OCI-LY1 (cell line): ENCODE results near the gene DCC.

ENCODE experiments used
- H2AFZ ChIP-seq: fragments of 200-600 bp; sonication (generic), shearing (Covaris generic); 2 replicates; pipeline ENCODE4 v1.6.0; 2014; ENCODE audit warnings: antibody characterized with exemption, mild to moderate bottlenecking, low read length
- H3F3A ChIP-seq: fragments of 200-600 bp; sonication (generic), shearing (Covaris generic); 2 replicates; pipeline ENCODE4 v1.6.0; 2014; ENCODE audit warnings: mild to moderate bottlenecking, antibody characterized with exemption, low read length, moderate library complexity; ENCODE audit not compliant: insufficient read depth
- H3K27ac ChIP-seq: fragments of 200-600 bp; sonication (generic); 2 replicates; pipeline ENCODE4 v1.5.1; 2014; ENCODE audit warnings: low read length, mixed run types, mild to moderate bottlenecking, low read depth; ENCODE audit not compliant: poor library complexity, severe bottlenecking
- H3K27me3 ChIP-seq: fragments of 200-600 bp; sonication (generic); 2 replicates; pipeline ENCODE4 v1.6.0; 2014; ENCODE audit warnings: antibody characterized with exemption, mild to moderate bottlenecking, low read length, moderate library complexity; ENCODE audit not compliant: insufficient read depth
- H3K36me3 ChIP-seq: fragments of 200-600 bp; sonication (generic); 2 replicates; pipeline ENCODE4 v1.6.1; 2014; ENCODE audit warnings: mild to moderate bottlenecking, antibody characterized with exemption, low read length, moderate library complexity, mixed read lengths; ENCODE audit not compliant: insufficient read depth
- H3K4me1 ChIP-seq: fragments of 200-600 bp; sonication (generic); 2 replicates; pipeline ENCODE4 v1.5.1; 2014; ENCODE audit warnings: mild to moderate bottlenecking, low read length, moderate library complexity; ENCODE audit not compliant: insufficient read depth, severe bottlenecking
- H3K4me2 ChIP-seq: fragments of 200-600 bp; sonication (generic), shearing (Covaris generic); 2 replicates; pipeline ENCODE4 v1.6.1; 2014; ENCODE audit warnings: low read length
- H3K4me3 ChIP-seq: fragments of 200-600 bp; sonication (generic); 2 replicates; pipeline ENCODE4 v1.5.1; 2014; ENCODE audit warnings: low read length, low read depth, mild to moderate bottlenecking, mixed read lengths; ENCODE audit not compliant: poor library complexity, severe bottlenecking
- H3K79me2 ChIP-seq: fragments of 200-600 bp; shearing (Covaris generic); 2 replicates; pipeline ENCODE4 v1.6.1; 2016; ENCODE audit warnings: mixed run types, low read length, mixed read lengths; ENCODE audit not compliant: insufficient read depth
- H3K9ac ChIP-seq: fragments of 200-600 bp; sonication (generic), shearing (Covaris generic); 2 replicates; pipeline ENCODE4 v1.6.1; 2014; ENCODE audit warnings: mild to moderate bottlenecking, low read length, mixed read lengths
- H3K9me2 ChIP-seq: fragments of 200-600 bp; sonication (generic), shearing (Covaris generic); 2 replicates; pipeline ENCODE4 v1.6.1; 2014; ENCODE audit warnings: low read depth, mild to moderate bottlenecking, low read length, mixed read lengths
- H3K9me3 ChIP-seq: fragments of 200-600 bp; shearing (Covaris generic); 2 replicates; pipeline ENCODE4 v1.6.1; 2014; ENCODE audit warnings: low read length, mixed read lengths
- H4K20me1 ChIP-seq: fragments of 200-600 bp; sonication (generic), shearing (Covaris generic); 2 replicates; pipeline ENCODE4 v1.6.0; 2016; ENCODE audit warnings: mild to moderate bottlenecking, low read length; ENCODE audit not compliant: insufficient read depth
- EZH2 ChIP-seq: fragments of 200-600 bp; sonication (generic), shearing (Covaris generic); IDR thresholded peaks from 2 replicates; pipeline ENCODE4 v1.8.0; 2017; ENCODE audit warnings: borderline replicate concordance, mixed run types, mild to moderate bottlenecking, antibody characterized with exemption, low read length, moderate library complexity, mixed read lengths
- TF ChIP-seq, protein P1 (sequence below): fragments of 200-600 bp; sonication (generic), shearing (Covaris generic); IDR thresholded peaks from 2 replicates; pipeline ENCODE4 v1.5.1; 2017; ENCODE audit warnings: mild to moderate bottlenecking, antibody characterized with exemption, low read length, moderate library complexity, mixed read lengths

DCC gene

DNA sequence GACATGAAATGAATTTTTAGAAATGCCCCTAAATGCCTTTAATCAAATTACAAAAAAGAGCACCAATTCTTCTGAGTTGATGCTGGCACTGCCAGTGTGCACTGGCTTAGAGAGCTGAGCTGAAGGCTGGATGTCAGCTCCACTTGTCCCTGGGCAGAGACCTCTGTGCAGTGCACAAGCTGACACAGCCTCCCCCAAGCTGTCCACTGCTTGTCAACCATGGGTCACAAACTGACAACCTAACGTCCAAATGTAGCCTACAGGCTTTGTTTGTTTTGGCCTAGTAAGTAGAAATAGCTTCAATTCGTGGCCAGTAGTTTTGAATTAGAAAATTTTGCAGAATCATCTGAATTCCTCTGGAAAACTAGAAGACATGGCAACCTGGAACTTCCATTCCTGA lies 605.6 kb downstream of the DCC start:
- Histone ChIP-seq H4K20me1 (no peaks in the 10 kb centered on the region), H3K79me2 (no peaks in the 10 kb centered on the region), H3K9ac (no peak overlapping the region), H3K27ac (no peak overlapping the region), H3K4me2 (no peak overlapping the region), H3F3A (no peaks in the 10 kb centered on the region), H3K9me2 (no peaks in the 10 kb centered on the region), H3K4me1 (no peaks in the 10 kb centered on the region), H3K36me3 (no peaks in the 10 kb centered on the region), H3K9me3 (no peaks in the 10 kb centered on the region), H3K4me3 (no peak overlapping the region), H3K27me3 (no peaks in the 10 kb centered on the region), H2AFZ (no peak overlapping the region)
- TF ChIP-seq, protein P1, sequence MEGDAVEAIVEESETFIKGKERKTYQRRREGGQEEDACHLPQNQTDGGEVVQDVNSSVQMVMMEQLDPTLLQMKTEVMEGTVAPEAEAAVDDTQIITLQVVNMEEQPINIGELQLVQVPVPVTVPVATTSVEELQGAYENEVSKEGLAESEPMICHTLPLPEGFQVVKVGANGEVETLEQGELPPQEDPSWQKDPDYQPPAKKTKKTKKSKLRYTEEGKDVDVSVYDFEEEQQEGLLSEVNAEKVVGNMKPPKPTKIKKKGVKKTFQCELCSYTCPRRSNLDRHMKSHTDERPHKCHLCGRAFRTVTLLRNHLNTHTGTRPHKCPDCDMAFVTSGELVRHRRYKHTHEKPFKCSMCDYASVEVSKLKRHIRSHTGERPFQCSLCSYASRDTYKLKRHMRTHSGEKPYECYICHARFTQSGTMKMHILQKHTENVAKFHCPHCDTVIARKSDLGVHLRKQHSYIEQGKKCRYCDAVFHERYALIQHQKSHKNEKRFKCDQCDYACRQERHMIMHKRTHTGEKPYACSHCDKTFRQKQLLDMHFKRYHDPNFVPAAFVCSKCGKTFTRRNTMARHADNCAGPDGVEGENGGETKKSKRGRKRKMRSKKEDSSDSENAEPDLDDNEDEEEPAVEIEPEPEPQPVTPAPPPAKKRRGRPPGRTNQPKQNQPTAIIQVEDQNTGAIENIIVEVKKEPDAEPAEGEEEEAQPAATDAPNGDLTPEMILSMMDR, result no peak
- TF ChIP-seq EZH2, result no peak

DNA sequence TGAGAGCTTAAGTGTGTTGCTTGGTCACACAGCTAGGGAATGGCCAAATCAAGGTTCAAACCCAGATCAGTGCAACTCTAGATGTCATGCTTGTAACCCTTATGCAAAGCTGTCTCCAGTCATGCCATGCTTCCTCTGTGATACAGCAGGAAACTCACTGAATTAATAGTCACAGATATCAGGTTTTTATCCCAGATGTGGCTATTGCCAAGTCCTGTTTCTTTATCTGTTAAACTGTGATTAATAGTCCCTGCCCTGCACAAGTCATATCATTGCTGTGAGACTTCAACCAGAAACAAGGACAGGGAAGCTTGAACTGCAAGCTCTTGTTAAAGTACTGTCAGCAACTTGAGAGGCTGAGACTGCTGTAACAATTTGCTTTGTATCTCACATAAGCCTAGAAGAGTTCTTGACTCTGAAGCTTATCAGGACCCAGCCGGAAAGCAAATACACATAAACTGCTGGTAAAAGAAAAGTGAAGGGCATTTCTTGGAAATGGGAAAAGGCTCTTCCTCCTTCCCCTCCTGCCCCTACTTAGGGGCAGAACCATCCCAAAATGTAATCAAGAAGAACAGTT lies 609.0 kb downstream of the DCC start:
- Histone ChIP-seq H2AFZ (no peak overlapping the region), H4K20me1 (no peaks in the 10 kb centered on the region), H3K36me3 (no peaks in the 10 kb centered on the region), H3K27ac (no peak overlapping the region), H3K9me2 (no peaks in the 10 kb centered on the region), H3K4me3 (no peak overlapping the region), H3K4me1 (no peaks in the 10 kb centered on the region), H3K9me3 (no peaks in the 10 kb centered on the region), H3K4me2 (no peak overlapping the region), H3F3A (no peaks in the 10 kb centered on the region), H3K27me3 (no peaks in the 10 kb centered on the region), H3K79me2 (no peaks in the 10 kb centered on the region), H3K9ac (no peak overlapping the region)
- TF ChIP-seq, protein P1, result no peak
- no peak for TF ChIP-seq EZH2

DNA sequence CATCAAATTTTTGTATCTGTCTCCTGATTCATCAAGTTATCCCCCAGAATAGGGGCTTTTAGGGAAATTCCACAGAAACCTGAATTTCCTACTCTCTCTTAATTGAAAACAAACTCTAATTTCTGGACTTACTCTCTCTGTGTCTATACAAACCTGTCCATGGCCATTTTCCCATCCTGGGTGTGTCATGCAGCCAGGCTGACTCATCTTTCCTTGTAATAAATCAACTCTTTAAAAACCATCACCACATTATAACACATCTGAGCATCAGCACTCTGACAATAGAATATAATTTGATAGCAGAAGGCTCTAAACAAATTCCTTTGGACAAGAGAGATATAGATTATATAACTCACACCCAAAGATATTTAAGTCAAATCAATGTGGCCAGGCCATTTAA lies 610.2 kb downstream of the DCC start:
- no peak for TF ChIP-seq EZH2
- TF ChIP-seq, protein P1, result no peak
- Histone ChIP-seq H3K27ac (no peak overlapping the region), H3K79me2 (no peaks in the 10 kb centered on the region), H3F3A (no peaks in the 10 kb centered on the region), H3K4me1 (no peaks in the 10 kb centered on the region), H3K9me2 (no peaks in the 10 kb centered on the region), H3K9ac (no peak overlapping the region), H3K36me3 (no peaks in the 10 kb centered on the region), H2AFZ (no peak overlapping the region), H3K4me2 (no peak overlapping the region), H4K20me1 (no peaks in the 10 kb centered on the region), H3K4me3 (no peak overlapping the region), H3K27me3 (no peaks in the 10 kb centered on the region), H3K9me3 (no peaks in the 10 kb centered on the region)
